ENCODE data around the gene CGREF1.

GRCh38 chr2:27131429-27131828 is 12.5 kb upstream of the CGREF1 start:
- TF ChIP-seq TAF1 (IDR thresholded peaks at IDR 0.05; ENCODE audit: borderline replicate concordance, low read depth, low read length) (no peak), CTCF (IDR thresholded peaks at IDR 0.05) (no peak), MAX (IDR thresholded peaks at IDR 0.05; ENCODE audit: low read depth) (no peak), POLR2AphosphoS5 (IDR thresholded peaks at IDR 0.05; ENCODE audit: low read depth, low read length) (no peak), CHD2 (IDR thresholded peaks at IDR 0.05; ENCODE audit: low read length, partially characterized antibody) (no peak)

Measured in SK-N-SH (cell line).